Bronchial epithelial cell (primary cell): ENCODE data around the gene HINT2. TPM values are rescaled to one million over a fixed set of nuclear protein-coding genes. Genes with fewer than 3 reads are reported as not detected.

Experiments
- DNase-seq: peaks from one replicate; pipeline ENCODE4 v3.0.0-alpha.2; 2010; ENCODE audit warnings: low read depth
- FAIRE-seq: peaks from 2 replicates; lab custom pipeline; 2011; peaks lifted over from hg19 to GRCh38; lab: Jason Lieb, UNC
- H3K27me3 ChIP-seq: 2 replicates; pipeline ENCODE4 v1.5.1; 2011; ENCODE audit warnings: low read length; ENCODE audit not compliant: control insufficient read depth, insufficient read depth
- H3K36me3 ChIP-seq: 2 replicates; pipeline ENCODE4 v1.5.1; 2011; ENCODE audit warnings: low read length; ENCODE audit not compliant: control insufficient read depth, insufficient read depth
- H3K4me3 ChIP-seq: 2 replicates; pipeline ENCODE4 v1.5.1; 2011; ENCODE audit warnings: mild to moderate bottlenecking, low read depth, low read length, control low read depth
- total RNA-seq: library from RNA; depleted of rRNA; stranded (reverse); fragments of >200 nt; gene quantifications from 2 replicates; pipeline ENCODE4 v1.2.1, GENCODE V29; 2014
- TF ChIP-seq, protein P1 (sequence below): IDR thresholded peaks from 2 replicates; pipeline ENCODE4 v1.5.1; 2011; ENCODE audit warnings: mild to moderate bottlenecking, moderate library complexity, low read length, control low read depth, inconsistent platforms; ENCODE audit not compliant: insufficient read depth, severe bottlenecking

The HINT2 gene
- total RNA-seq, 1 donor from 2014 or later = 22.6 TPM

- Histone ChIP-seq H3K4me3 (no peak overlapping the region), H3K36me3 (no peaks in the 10 kb centered on the region), H3K27me3 (peaks cover 9% of the 10 kb centered on the region)
- FAIRE-seq = peak; percentile 55
- no peak for DNase-seq
- TF ChIP-seq, protein P1, sequence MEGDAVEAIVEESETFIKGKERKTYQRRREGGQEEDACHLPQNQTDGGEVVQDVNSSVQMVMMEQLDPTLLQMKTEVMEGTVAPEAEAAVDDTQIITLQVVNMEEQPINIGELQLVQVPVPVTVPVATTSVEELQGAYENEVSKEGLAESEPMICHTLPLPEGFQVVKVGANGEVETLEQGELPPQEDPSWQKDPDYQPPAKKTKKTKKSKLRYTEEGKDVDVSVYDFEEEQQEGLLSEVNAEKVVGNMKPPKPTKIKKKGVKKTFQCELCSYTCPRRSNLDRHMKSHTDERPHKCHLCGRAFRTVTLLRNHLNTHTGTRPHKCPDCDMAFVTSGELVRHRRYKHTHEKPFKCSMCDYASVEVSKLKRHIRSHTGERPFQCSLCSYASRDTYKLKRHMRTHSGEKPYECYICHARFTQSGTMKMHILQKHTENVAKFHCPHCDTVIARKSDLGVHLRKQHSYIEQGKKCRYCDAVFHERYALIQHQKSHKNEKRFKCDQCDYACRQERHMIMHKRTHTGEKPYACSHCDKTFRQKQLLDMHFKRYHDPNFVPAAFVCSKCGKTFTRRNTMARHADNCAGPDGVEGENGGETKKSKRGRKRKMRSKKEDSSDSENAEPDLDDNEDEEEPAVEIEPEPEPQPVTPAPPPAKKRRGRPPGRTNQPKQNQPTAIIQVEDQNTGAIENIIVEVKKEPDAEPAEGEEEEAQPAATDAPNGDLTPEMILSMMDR = no peak
These were observed 38.3 kb upstream of the HINT2 start for GRCh38 chr9:35852876-35853865.

- Histone ChIP-seq H3K27me3 (peaks cover 9% of the 10 kb centered on the region), H3K4me3 (no peak overlapping the region), H3K36me3 (no peaks in the 10 kb centered on the region)
- FAIRE-seq (no peak), DNase-seq (no peak)
- TF ChIP-seq, protein P1 = no peak
These were observed 37.5 kb upstream of the HINT2 start for GRCh38 chr9:35852267-35852815.

- FAIRE-seq (peak; percentile 68), DNase-seq (peak; percentile 98)
- TF ChIP-seq, protein P1 = no peak
- H3K36me3 ChIP-seq = no peaks in the 10 kb centered on the region
- no peak overlapping the region for H3K4me3 ChIP-seq
- H3K27me3 ChIP-seq = peaks cover 7% of the 10 kb centered on the region
These were observed 33.1 kb upstream of the HINT2 start for GRCh38 chr9:35847792-35848572.

DNA sequence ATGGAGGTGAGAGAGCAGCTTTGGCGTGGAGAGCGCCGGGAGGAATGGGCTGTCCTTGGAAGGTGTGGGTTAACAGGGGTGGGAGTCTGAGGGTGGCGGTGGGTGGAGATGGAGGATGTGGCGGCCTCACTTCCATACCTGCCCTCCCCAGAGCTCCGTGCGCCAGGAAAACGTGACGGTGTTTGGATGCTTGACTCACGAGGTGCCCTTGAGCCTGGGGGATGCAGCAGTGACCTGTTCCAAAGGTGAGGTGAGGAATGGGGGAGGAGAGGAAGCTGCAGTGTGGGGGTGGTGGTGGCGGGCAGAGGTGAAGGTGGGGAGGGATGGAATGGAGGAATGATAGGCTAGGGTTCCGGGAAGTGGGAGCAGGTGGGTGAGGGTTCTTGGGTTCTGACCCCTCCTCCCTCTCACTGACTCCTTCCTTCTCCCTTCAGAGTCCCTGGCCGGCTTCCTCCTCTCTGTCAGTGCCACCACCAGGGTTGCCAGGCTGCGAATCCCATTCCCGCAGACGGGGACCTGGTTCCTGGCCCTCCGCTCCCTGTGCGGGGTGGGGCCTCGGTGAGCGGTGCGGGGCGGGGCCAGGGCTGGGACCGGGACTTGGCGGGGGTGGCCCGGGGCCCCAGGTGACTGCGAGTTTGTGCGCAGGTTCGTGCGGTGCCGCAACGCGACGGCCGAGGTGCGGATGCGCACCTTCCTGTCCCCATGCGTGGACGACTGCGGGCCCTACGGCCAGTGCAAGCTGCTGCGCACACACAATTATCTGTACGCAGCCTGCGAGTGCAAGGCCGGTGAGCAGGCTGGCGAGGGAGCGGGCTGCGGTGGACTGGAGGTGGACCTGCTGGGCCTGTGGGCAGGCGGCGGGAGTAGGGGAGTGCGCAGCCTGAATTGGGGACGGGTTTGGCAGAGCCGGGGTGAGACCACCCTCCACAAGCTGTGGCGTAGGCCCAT is 31.3 kb upstream of the HINT2 start:
- DNase-seq (no peak), FAIRE-seq (no peak)
- TF ChIP-seq, protein P1 = no peak
- no peak overlapping the region for H3K4me3 ChIP-seq
- H3K27me3 ChIP-seq = no peaks in the 10 kb centered on the region
- H3K36me3 ChIP-seq = no peaks in the 10 kb centered on the region

DNA sequence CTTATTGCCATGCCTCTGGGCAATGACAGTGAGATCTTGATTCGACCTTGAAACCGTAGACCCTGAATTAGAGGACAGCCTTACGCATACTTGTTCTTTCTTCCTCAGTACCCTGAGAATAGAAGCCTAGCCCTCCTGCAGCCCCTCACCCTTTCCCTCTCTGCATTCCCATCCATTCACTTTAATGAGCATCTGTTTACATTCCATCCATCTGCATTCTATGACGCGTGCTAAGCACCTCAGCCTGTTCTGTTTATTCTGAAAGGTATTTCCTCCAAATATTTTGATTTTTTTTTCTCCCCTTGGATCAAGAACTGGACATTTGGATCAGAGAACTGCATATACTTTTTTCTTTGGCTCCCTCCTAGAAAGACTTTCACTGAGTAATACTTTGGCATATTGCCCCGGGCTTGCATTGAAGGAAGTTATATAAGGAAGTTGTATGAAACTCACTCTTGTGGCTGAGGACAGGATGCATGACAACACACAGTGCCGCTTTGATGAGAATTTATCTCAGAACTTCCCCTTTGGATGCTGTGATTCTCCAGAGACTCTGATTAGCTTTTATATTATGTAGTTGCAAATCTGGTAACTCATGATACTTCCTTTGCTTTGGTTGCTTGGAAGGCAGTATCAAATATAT is 29.9 kb upstream of the HINT2 start:
- no peak for FAIRE-seq
- no peaks in the 10 kb centered on the region for H3K27me3 ChIP-seq

More for the DNA sequence above, 29.9 kb upstream of the HINT2 start:
- DNase-seq = peak; percentile 90
- TF ChIP-seq, protein P1 = no peak
- Histone ChIP-seq H3K36me3 (no peaks in the 10 kb centered on the region), H3K4me3 (no peak overlapping the region)
